ENCODE measurements around the gene CD300LF.

DNA sequence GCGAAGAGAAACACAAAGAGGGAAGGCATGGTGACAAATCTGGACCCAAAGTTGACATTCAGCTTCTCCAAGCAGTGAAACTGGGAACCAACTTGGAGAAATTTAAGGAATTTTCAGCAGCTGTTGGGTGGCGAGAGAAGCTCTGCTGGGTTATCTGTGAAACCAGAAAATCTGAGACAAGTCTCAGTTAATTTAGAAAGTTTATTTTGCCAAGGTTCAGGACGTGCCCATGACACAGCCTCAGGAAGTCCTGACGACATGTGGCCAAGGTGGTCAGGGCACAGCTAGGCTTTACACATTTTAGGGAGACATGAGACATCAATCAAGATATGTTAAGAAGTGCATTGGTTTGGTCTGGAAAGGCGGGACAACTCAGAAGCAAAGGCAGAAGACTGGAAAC is 11.2 kb upstream of the CD300LF start:
- TF ChIP-seq, protein P1, sequence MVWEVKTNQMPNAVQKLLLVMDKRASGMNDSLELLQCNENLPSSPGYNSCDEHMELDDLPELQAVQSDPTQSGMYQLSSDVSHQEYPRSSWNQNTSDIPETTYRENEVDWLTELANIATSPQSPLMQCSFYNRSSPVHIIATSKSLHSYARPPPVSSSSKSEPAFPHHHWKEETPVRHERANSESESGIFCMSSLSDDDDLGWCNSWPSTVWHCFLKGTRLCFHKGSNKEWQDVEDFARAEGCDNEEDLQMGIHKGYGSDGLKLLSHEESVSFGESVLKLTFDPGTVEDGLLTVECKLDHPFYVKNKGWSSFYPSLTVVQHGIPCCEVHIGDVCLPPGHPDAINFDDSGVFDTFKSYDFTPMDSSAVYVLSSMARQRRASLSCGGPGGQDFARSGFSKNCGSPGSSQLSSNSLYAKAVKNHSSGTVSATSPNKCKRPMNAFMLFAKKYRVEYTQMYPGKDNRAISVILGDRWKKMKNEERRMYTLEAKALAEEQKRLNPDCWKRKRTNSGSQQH (CRISPR knock-in tag; IDR thresholded peaks at IDR 0.05): no peak
- TF ChIP-seq, protein P2, sequence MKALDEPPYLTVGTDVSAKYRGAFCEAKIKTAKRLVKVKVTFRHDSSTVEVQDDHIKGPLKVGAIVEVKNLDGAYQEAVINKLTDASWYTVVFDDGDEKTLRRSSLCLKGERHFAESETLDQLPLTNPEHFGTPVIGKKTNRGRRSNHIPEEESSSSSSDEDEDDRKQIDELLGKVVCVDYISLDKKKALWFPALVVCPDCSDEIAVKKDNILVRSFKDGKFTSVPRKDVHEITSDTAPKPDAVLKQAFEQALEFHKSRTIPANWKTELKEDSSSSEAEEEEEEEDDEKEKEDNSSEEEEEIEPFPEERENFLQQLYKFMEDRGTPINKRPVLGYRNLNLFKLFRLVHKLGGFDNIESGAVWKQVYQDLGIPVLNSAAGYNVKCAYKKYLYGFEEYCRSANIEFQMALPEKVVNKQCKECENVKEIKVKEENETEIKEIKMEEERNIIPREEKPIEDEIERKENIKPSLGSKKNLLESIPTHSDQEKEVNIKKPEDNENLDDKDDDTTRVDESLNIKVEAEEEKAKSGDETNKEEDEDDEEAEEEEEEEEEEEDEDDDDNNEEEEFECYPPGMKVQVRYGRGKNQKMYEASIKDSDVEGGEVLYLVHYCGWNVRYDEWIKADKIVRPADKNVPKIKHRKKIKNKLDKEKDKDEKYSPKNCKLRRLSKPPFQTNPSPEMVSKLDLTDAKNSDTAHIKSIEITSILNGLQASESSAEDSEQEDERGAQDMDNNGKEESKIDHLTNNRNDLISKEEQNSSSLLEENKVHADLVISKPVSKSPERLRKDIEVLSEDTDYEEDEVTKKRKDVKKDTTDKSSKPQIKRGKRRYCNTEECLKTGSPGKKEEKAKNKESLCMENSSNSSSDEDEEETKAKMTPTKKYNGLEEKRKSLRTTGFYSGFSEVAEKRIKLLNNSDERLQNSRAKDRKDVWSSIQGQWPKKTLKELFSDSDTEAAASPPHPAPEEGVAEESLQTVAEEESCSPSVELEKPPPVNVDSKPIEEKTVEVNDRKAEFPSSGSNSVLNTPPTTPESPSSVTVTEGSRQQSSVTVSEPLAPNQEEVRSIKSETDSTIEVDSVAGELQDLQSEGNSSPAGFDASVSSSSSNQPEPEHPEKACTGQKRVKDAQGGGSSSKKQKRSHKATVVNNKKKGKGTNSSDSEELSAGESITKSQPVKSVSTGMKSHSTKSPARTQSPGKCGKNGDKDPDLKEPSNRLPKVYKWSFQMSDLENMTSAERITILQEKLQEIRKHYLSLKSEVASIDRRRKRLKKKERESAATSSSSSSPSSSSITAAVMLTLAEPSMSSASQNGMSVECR (CRISPR knock-in tag; IDR thresholded peaks at IDR 0.05): no peak

Data from K562 (cell line).